K562 (cell line): Measurements from ENCODE around the gene SUSD5.

Experiments used
- NBN ChIP-seq: fragments of 450-650 bp; IDR thresholded peaks from 2 replicates; pipeline ENCODE4 v1.6.1; 2016; ENCODE audit warnings: low read depth, mild to moderate bottlenecking
- TF ChIP-seq, protein P1 (sequence below): sonication (generic); formaldehyde crosslinking; IDR thresholded peaks from 2 replicates; pipeline ENCODE4 v1.8.0; 2022; ENCODE audit warnings: mild to moderate bottlenecking, low read depth, missing genetic modification reagents
- TF ChIP-seq, protein P2 (sequence below), 3 experiments: IDR thresholded peaks in 2 of 3; conservative IDR thresholded peaks in 1 of 3; 2 replicates each; pipeline ENCODE4 v1.5.1; 2011 to 2012; ENCODE audit warnings: low read length in 3 of 3, mild to moderate bottlenecking in 3 of 3, control low read depth in 2 of 3, improper control_type of control experiment in 1 of 3, inconsistent platforms in 1 of 3, low read depth in 1 of 3, mixed read lengths in 1 of 3, moderate library complexity in 1 of 3; ENCODE audit not compliant: insufficient read depth in 2 of 3
- TF ChIP-seq, protein P3 (sequence below): sonication (generic); formaldehyde crosslinking; IDR thresholded peaks from 2 replicates; pipeline ENCODE4 v1.8.1; 2023; ENCODE audit warnings: mild to moderate bottlenecking, missing genetic modification reagents

DNA sequence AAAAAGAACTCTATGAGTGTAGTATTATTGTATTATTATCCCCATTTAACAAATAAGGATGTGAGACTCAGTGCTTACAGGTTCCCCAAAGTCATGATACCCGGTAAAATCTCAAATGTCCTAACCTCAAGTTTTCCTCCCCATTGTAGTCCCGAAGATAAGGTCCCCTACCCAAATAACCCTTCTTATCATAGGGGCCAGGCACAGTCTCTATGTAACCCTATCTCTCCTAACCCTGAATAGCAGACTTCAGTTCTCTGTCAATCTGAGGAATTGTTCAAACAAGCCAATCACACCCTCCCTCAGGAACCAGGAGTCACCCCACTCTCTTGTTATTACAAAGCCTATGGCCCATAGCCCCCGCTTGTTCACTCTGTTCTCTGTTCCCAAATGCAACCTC is 10.5 kb upstream of the SUSD5 start:
- no peak for TF ChIP-seq NBN
- TF ChIP-seq, protein P1, sequence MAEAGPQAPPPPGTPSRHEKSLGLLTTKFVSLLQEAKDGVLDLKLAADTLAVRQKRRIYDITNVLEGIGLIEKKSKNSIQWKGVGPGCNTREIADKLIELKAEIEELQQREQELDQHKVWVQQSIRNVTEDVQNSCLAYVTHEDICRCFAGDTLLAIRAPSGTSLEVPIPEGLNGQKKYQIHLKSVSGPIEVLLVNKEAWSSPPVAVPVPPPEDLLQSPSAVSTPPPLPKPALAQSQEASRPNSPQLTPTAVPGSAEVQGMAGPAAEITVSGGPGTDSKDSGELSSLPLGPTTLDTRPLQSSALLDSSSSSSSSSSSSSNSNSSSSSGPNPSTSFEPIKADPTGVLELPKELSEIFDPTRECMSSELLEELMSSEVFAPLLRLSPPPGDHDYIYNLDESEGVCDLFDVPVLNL (CRISPR knock-in tag): no peak
- TF ChIP-seq, protein P2, sequence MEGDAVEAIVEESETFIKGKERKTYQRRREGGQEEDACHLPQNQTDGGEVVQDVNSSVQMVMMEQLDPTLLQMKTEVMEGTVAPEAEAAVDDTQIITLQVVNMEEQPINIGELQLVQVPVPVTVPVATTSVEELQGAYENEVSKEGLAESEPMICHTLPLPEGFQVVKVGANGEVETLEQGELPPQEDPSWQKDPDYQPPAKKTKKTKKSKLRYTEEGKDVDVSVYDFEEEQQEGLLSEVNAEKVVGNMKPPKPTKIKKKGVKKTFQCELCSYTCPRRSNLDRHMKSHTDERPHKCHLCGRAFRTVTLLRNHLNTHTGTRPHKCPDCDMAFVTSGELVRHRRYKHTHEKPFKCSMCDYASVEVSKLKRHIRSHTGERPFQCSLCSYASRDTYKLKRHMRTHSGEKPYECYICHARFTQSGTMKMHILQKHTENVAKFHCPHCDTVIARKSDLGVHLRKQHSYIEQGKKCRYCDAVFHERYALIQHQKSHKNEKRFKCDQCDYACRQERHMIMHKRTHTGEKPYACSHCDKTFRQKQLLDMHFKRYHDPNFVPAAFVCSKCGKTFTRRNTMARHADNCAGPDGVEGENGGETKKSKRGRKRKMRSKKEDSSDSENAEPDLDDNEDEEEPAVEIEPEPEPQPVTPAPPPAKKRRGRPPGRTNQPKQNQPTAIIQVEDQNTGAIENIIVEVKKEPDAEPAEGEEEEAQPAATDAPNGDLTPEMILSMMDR (IDR thresholded peaks at IDR 0.05 in 2 of 3, conservative IDR thresholded peaks at IDR 0.05 in 1 of 3; ENCODE audit: insufficient read depth in 2 of 3, low read depth in 1 of 3, low read length in 3 of 3): no peak
- TF ChIP-seq, protein P3, sequence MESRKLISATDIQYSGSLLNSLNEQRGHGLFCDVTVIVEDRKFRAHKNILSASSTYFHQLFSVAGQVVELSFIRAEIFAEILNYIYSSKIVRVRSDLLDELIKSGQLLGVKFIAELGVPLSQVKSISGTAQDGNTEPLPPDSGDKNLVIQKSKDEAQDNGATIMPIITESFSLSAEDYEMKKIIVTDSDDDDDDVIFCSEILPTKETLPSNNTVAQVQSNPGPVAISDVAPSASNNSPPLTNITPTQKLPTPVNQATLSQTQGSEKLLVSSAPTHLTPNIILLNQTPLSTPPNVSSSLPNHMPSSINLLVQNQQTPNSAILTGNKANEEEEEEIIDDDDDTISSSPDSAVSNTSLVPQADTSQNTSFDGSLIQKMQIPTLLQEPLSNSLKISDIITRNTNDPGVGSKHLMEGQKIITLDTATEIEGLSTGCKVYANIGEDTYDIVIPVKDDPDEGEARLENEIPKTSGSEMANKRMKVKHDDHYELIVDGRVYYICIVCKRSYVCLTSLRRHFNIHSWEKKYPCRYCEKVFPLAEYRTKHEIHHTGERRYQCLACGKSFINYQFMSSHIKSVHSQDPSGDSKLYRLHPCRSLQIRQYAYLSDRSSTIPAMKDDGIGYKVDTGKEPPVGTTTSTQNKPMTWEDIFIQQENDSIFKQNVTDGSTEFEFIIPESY (CRISPR knock-in tag): no peak
